HG03159 (cell line): ENCODE measurements around the gene DNAJB5.
A peak's percentile ranks its signal among the peaks of the same experiment; 100 is the strongest.
"Not testable (repeated sequence)": the region's sequence is repeated elsewhere in the genome, so short reads cannot be mapped to it uniquely, and the experiment has no call there.

Experiments used
- ATAC-seq: cut with Tn5 transposase; IDR thresholded peaks from one replicate; pipeline ENCODE4 v1.9.1; 2021; ENCODE audit warnings: mild to moderate bottlenecking, moderate library complexity; ENCODE audit not compliant: unreplicated experiment

Gene DNAJB5

DNA sequence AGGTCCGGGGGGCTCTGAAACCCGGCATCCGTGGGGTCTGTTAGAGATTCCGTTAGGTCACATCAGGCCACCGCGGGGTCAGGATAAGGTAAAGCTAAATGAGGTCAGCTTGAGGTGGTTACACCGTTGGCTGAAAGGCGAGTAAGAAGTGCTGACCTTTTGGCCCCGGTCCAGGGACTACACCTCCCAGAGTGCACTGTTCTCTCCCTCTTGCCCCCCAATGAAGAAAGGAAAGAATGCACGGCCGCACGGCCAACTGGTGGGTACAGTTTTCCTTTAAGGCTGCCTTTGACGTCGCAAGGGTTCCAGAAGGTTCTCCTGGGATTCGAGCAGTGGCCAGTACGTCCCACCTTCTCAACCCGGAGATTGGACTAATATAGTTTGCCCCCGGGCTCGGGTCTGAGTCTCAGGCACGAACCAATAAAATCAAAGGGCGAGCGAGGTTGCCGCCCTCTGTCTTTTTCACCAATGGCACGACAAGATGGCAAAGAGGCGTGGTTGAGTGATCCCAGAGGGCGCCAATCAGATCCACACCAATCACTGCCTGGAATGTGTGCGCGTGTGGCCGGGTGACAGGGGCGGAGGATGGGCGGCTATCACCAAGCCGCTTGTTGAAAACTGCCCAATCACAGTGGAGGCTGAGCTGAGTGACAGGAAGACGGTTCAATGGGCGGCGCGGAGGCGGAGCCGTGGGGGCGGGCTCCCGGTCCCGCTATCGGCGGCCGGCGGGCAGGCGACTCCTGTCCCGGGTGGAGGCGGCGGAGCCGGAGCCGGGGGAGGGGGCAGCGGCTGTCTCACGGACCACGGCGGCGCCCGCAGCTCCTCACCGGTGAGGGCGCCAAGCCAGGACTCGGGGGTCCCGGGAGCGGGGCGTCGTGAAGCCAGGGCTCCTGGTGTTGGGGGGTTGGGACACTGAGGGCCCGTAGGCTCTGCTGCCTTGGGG, at the start of gene DNAJB5:
Gene DNAJB5, plus strand, starts transcription at position 743 of the 943 bp plus-strand sequence. CDS start 886 bp downstream, outside the sequence.
- peak; percentile 88 for ATAC-seq

DNA sequence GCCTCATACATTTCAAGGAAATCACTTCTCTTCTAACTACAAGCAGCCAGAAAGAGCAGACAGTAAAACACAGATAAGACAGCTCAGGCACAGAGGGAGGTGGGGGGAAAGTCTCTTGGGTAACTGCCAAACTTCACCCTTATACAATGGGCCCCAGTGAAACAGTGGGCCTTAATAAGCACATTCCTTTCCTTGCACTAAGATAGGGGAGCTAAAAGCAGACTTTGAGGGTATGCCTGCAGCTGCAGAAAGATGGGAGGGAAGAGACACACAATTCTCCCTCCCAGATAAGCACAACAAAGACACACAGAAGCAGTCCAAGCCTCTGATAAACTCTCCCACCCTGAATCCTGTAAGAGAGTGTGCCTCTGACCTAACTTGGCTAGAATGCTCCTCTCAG, 49.6 kb upstream of the DNAJB5 start:
- ATAC-seq, result not testable (repeated sequence)

DNA sequence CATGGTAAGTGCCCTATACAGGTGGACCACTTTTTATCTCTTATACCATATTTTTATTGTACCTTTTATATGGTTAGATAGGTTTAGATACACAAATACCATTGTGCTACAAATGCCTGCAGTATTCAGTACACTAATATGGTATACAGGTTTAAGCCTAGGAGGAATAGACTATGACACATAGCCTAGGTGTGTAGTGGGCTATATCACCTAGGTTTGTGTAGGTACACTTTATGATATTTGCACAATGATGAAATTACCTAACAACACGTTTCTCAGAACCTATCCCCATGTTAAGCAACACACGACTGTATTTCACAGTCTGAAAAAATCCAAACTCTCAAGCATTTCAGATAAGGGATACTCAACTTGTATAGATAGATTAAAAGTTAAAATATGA, 41.1 kb upstream of the DNAJB5 start:
- ATAC-seq, result no peak

DNA sequence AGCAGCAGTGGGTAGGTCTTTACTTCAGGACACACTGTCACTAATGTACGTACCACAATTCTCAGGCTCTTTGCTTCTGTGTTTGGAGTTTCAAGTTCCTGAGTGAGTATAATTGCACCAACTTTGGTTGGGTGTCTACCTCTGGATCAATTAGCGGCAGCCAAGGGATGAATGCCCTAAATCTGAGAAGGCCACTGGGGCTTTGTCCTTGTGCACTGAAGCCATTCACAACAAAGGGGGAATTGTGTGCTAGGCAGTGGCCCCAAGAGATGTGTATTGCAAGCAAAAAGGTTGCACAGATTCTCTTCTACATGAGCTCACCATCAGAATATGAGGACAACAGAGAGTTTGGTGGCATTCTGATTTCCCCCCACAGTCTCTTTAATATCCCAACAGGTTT, 35.3 kb upstream of the DNAJB5 start:
- no peak for ATAC-seq

DNA sequence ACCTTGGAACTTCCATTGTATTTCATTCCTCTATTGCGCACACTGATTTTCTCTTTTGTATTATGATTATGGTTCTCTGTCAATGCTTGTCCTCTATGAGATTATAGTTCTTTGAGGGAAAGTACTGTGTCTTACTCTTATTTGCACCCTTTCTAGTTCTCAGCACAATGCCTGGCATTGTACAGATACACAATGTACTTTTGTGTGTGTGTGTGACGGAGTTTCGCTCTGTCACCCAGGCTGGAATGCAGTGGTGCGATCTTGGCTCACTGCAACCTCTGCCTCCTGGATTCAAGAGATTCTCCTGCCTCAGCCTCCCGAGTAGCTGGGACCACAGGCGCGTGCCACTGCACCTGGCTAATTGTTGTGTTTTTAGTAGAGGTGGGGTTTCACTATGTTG, 33.5 kb upstream of the DNAJB5 start:
- not testable (repeated sequence) for ATAC-seq

DNA sequence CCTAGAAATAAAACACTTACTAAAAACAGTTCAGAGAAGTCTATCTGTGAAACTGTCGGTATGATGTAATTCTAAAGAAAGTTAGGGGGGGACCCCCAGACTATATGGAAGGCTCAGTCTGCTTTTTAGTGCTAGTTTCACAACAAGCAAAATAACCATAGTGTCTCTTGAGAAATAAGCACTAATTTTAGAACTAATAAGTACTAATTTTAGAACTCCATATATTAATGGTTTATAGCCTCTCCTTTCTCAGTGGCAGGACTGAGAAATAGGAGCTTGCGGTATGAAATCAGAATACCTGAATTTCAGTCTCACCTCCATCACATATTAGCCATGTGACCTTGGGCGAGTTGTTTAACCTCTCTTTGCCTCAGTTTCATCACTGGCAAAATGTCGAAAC, 32.9 kb upstream of the DNAJB5 start:
- no peak for ATAC-seq

DNA sequence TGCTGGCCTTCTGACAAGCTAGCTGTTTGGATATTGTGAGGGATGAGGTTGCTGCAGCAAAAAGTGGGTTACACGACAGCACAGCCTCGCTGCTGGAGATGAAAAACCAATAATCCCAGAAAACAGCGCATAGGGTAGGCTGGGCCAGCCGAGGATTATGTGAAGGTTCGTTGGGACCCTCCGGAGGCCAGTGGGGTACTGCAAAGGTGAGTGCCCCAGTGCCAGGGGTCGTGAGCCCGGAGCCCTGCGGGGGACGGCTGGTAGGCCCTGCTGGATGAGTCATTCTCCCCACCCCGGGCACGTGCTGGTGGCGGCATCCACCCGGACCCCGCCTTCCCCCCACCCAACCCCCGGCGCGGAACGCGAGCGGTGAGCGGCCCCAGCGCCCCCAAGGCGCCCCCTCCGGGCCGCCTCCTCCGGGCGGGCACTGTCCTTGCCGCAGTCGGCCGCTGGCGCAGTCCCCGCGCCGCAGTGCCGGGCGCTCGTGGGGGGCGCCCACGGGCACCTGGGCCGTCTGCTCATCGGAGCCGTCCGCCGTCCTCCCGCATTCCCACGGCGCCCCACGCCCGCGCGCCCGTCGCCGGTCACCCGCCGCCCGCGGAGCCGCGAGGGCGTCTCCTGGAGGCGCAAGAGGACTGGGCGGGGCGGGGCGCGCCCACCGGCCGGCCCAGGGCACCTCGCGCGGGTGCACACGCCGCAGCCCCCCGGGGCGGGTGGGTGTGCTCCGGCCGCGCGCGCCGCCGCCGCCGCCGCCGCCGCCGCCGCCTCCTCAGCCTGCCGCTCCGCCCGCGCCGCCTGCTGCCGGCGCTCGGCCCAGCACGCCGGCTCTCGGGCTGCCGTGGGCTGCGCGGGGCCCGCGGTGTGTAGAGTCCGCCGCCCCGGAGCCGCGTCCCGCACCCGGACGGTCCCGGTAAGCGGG, 31.8 kb upstream of the DNAJB5 start, which contains the start of gene PHF24:
Gene PHF24, plus strand, starts transcription at position 794 of the 919 bp plus-strand sequence. CDS start 13,014 bp downstream, outside the sequence.
- ATAC-seq, result no peak

DNA sequence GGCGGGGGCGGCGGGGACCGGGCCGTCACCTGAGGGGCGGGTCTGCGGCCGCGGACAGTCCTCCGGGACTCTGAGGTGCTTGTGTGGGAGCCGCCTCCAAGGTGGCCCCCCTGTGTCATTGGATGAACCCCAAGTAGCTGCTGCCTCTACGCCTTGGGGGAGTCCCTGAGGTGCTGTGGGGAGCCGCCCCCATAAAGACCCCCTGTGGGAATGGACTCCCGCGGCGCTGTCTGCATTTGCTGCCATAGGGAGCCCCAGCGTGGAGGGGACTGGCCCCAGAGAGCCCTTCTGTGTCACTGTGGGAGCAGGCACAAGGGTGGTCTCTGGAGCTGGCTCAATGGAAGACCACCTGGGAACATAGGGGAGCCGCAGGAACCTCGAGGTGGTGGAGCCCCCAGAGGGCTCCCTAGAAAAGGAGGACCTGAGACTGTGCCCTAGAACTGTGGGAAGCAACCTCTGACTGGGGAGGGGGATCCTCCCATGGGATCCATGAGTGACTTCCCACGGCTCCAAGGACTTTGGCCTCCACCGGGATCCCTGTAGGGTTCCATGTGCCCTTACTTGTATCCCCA, 31.0 kb upstream of the DNAJB5 start:
- ATAC-seq, result no peak

DNA sequence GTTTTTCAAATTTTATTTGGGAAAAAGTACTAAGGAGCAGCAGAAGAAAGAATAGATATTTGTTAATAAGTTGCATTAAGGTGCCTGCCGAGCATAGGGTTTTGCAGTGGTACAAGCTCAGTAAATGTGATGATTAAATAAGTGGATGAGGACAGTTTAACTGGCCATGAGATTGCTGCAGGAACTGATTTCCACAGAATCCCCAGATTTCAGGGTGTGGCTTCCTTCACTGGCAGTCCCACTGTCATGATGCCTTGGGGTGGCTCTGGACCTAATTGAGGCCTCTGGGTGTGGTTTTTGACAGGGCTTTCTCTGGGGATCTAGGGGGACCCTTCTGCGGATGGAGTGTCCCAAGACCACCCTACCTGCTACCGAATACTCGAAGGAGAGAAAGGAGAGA, 30.1 kb upstream of the DNAJB5 start:
- ATAC-seq, result no peak

DNA sequence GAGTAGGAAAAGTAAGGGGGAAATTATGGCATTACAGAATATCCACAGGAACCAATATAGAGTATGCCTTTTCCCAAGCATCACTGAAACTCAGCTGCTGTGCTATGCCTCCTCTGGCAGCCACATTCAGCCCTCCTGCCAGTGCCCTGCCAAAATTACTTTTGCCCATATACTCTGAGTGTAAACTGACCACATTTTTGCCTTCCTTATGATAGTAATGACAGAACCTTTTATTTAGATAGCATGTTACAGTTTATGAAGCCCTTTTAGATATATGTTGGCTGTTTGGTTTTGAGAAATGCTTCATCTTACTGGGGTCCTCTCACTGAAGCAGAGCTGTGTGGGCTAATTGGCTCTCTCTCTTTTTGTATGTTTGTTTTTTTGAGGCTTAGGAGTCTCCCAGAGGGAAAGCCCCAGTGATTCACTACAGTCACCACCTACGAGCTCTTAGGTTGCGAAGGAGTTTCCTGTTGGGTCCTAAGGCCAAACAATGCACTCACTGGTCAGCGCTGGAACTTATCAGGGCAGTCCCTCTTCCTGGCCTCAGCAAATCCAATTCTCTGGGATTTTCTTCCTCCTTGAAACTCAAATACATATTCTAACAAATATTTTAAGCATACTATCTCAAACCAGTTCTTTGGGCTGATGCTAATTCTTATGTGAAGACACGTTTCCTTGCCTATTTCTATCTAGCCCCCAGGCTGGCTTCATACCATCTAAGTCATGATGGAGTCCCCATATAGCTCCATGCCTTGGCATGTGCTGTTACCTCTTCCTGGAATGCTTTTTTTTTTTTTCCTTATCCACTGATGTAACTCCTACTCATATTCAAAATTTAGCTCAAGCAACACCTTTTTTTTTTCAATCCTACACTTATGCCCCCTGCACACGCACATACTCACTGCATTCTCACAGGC, 27.7 kb upstream of the DNAJB5 start:
- no peak for ATAC-seq

DNA sequence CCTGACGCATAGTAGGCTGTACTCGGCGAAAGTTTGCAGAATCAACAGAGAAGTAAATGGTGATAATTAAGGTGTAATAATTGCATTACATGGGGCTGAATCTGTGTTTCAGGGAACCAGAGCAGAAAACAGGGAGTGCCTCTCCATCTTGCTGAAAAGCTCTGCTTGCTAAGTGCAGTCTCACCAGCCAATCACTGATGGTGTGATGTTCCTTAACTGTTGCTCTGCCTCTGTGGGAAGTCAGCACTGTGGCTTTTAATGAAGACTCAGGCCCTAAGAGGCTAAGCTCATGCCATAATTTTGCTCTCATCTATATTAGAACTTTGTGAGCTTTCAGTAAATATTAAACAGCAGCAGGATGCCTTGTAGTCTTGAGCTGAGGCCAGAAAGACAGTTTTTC, 27.0 kb upstream of the DNAJB5 start:
- ATAC-seq, result no peak

DNA sequence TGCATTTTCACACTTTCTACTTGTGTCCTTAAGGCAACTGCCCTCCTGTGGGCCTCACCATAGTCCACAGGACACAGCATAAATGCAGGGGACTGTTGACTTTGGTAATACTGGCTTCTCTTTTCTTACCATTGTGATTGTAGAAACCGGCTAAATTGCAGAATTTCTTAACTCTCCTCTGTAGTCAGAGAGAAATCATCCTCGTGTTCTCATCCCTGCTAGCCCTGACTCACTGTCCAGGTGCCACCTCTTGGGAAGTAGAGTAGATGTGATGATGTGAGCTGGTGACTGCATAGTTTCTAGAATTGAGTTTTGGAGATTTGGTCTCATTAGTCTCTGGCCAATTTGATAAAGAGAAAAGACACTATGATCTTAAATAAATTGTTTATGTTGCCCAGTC, 26.0 kb upstream of the DNAJB5 start:
- no peak for ATAC-seq

DNA sequence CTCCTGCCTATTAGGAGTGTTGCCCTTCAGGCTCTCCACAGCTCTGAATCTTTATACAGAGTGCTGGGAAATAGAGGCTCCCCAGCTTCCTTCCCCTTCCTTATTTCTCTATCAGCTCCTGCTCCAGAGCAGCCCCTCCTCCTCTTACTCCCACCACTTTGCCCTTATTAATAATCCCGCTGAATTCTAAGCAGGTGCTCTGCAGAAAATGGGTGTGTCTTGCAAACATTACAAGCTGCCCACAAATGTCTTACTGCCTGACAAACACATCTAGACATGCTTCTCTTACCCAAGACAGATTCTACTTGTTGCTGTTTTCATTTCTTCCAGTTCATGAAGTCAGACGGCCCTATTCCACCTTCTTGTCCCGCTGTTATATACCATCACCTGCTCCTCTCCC, 25.1 kb upstream of the DNAJB5 start:
- no peak for ATAC-seq

DNA sequence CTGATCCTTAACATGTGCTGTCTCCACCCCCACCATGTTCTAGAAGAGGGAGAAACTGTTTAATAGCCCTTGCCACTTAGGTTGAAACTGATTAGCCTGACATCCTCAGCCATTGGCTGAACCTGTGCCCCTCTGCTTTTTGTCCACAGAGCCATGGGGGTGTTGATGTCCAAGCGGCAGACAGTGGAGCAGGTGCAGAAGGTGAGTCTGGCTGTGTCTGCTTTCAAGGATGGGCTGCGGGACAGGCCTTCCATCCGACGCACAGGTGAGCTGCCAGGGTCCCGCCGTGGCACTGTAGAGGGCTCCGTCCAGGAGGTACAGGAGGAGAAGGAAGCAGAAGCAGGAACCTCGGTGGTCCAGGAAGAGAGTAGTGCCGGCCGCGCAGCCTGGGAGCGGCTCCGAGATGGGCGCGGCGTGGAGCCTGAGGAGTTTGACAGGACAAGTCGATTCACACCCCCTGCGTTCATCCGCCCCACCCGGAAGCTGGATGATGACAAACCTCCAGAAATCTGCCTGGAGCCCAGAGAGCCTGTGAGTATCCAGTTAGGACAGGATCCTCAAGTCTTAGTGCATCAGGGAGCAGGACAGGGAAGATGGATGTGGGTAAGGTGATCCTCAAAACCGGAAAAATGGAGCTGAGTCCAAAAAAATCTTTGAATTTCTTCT, 18.3 kb upstream of the DNAJB5 start:
- ATAC-seq, result no peak

DNA sequence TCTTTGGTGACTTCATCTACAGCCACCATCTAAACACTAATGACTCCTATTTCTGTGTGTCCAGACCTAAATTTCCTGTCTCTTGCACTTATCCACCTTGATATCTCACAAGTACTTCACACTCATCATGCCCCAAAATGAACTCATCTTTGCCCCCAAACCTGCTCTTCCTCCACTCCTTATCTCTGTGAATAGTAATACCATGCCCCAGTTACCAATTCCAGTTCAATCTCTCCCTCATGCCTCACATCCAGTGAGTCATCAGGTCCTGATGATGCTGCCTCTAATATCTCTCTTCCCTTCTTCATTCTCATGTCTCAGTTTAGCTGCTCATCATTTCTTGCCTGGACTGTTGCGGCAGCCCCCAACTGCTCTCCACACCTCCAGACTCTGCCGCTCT, 14.9 kb upstream of the DNAJB5 start:
- ATAC-seq, result no peak

DNA sequence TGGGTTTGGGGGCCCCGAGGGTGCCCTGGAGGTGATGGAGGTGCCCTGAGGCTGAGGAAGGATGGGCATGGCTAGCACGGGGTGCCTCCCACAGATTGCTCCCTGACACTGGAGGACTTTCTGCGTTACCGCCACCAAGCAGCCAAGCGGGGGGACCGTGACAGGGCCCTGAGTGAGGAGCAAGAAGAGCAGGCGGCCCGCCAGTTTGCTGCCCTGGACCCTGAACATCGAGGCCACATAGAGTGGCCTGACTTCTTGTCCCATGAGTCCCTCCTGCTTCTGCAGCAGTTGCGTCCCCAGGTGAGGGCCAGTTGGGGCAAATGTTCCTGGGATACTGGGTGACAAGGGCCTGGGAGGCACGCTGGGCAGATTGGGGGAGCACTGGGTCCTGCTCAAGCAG, 13.1 kb upstream of the DNAJB5 start:
- no peak for ATAC-seq

DNA sequence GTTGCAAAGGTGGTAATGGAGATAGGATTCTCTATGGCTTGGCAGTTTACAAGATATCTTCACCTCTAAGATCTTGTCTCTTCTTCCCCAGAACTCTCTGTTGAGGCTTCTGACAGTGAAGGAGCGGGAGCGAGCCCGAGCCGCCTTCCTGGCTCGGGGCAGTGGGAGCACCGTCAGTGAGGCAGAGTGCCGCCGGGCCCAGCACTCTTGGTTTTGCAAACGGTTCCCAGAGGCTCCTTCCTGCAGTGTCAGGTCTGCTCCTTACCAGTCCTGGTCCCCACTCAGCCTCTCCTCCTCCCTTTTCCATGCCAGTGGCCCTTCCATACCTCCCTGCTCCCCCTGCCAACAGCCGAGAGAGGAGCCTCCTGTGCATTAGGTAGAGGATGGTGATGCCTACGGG, 12.6 kb upstream of the DNAJB5 start:
- no peak for ATAC-seq

DNA sequence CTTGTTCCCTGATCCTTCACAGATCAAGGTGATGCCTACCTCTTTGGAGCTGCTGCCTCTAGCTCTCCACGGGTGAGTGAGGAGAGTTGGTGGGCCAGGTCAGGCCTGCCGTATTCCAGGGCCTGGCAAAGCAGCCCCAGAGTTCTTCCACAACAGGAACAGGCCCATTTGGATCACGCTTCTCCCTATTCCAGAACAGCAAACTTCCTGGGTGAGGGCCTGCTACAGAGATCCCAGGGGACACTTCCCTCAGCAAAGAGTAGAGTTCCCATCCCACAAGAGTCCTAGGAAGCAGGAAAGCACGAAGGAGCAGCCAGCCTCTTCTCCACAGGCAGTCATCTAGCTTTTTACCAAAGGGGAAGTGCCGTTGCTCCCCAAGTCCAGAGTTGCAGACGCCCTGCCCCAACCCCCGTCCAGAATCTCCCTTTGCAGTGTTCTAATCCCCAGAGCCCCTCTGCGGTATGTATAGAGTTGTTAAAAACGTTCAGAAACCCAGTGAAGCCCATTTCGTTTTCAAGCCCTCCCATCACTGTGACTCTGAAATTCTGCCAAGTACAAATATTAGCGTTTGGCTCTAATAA, 9.3 kb upstream of the DNAJB5 start:
- no peak for ATAC-seq

DNA sequence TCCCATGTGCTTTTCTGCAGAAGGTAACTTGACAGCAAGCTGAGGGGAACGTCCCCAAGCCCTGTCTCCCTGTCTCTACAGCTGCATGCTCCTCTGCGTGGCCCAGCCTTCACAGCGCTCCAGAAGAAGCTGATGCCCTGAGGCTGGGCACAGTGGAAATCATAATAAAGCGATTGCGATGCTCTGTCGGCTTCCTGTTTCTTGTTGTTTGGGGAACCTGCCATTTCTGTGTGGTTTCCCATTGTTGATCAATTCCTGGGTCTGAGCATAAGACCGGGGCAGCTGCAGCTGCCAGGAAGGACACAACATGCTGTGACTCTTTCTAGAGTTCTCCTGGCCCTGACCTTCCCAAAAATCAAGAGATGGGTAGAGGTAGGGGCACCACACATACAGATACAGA, 7.2 kb upstream of the DNAJB5 start:
- ATAC-seq, result no peak
